ENCODE data around the gene VPS33A. TPM values are rescaled to one million over a fixed set of nuclear protein-coding genes. Genes with fewer than 3 reads are reported as not detected.

VPS33A gene
- total and polyA plus RNA-seq, 2 donors (not counting 1 experiment from before 2014, with no cell fraction given), result 15.4 to 22.3 TPM

- no peak overlapping the region for H3K4me3 ChIP-seq (replicated peaks in 1 of 4; ENCODE audit: control extremely low read depth in 1 of 4, insufficient read depth in 1 of 4, low read depth in 3 of 4, low read length in 4 of 4)
- no peaks in the 10 kb centered on the region for H3K9me3 ChIP-seq (ENCODE audit: control insufficient read depth, insufficient read depth, low read depth, low read length)
- H3K27ac ChIP-seq (ENCODE audit: insufficient read depth, low read length), result no peak overlapping the region
- peaks cover 12% of the 10 kb centered on the region for H3K27me3 ChIP-seq (ENCODE audit: control insufficient read depth, insufficient read depth, low read length)
- H3K79me2 ChIP-seq (ENCODE audit: control insufficient read depth, insufficient read depth, low read length), result no peaks in the 10 kb centered on the region
- DNase-seq (ENCODE audit: low read depth in 2 of 2), result no peak
- no peak overlapping the region for H3K9ac ChIP-seq (ENCODE audit: insufficient read depth, low read length)
- no peaks in the 10 kb centered on the region for H4K20me1 ChIP-seq (ENCODE audit: control insufficient read depth, extremely low read depth, insufficient read depth, low read length)
- no peak for TF ChIP-seq EZH2 (IDR thresholded peaks at IDR 0.05; ENCODE audit: low read length, missing control alignments)
- TF ChIP-seq, protein P1, sequence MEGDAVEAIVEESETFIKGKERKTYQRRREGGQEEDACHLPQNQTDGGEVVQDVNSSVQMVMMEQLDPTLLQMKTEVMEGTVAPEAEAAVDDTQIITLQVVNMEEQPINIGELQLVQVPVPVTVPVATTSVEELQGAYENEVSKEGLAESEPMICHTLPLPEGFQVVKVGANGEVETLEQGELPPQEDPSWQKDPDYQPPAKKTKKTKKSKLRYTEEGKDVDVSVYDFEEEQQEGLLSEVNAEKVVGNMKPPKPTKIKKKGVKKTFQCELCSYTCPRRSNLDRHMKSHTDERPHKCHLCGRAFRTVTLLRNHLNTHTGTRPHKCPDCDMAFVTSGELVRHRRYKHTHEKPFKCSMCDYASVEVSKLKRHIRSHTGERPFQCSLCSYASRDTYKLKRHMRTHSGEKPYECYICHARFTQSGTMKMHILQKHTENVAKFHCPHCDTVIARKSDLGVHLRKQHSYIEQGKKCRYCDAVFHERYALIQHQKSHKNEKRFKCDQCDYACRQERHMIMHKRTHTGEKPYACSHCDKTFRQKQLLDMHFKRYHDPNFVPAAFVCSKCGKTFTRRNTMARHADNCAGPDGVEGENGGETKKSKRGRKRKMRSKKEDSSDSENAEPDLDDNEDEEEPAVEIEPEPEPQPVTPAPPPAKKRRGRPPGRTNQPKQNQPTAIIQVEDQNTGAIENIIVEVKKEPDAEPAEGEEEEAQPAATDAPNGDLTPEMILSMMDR (conservative IDR thresholded peaks at IDR 0.05 in 1 of 2, IDR thresholded peaks at IDR 0.05 in 1 of 2; ENCODE audit: low read depth in 1 of 2, low read length in 2 of 2), result no peak
- H3K4me2 ChIP-seq (ENCODE audit: extremely low read depth, insufficient read depth, low read length), result no peak overlapping the region
- H3K4me1 ChIP-seq (ENCODE audit: control insufficient read depth, extremely low read depth, insufficient read depth, low read length), result no peaks in the 10 kb centered on the region
- H2AFZ ChIP-seq (ENCODE audit: low read length), result no peak overlapping the region
- H3K36me3 ChIP-seq (ENCODE audit: control insufficient read depth, insufficient read depth, low read length), result no peaks in the 10 kb centered on the region
These were observed 64.3 kb downstream of the VPS33A start for GRCh38 chr12:122202017-122202416.

GRCh38 chr12:122201381-122201780 lies 64.9 kb downstream of the VPS33A start:
- Histone ChIP-seq H3K9ac (ENCODE audit: insufficient read depth, low read length) (no peak overlapping the region), H2AFZ (ENCODE audit: low read length) (no peak overlapping the region), H3K4me3 (replicated peaks in 1 of 4; ENCODE audit: control extremely low read depth in 1 of 4, insufficient read depth in 1 of 4, low read depth in 3 of 4, low read length in 4 of 4) (no peak overlapping the region), H4K20me1 (ENCODE audit: control insufficient read depth, extremely low read depth, insufficient read depth, low read length) (no peaks in the 10 kb centered on the region), H3K27ac (ENCODE audit: insufficient read depth, low read length) (no peak overlapping the region), H3K27me3 (ENCODE audit: control insufficient read depth, insufficient read depth, low read length) (peaks cover 12% of the 10 kb centered on the region), H3K36me3 (ENCODE audit: control insufficient read depth, insufficient read depth, low read length) (no peaks in the 10 kb centered on the region), H3K9me3 (ENCODE audit: control insufficient read depth, insufficient read depth, low read depth, low read length) (no peaks in the 10 kb centered on the region), H3K4me1 (ENCODE audit: control insufficient read depth, extremely low read depth, insufficient read depth, low read length) (no peaks in the 10 kb centered on the region), H3K79me2 (ENCODE audit: control insufficient read depth, insufficient read depth, low read length) (no peaks in the 10 kb centered on the region), H3K4me2 (ENCODE audit: extremely low read depth, insufficient read depth, low read length) (no peak overlapping the region)
- no peak for DNase-seq (ENCODE audit: low read depth in 2 of 2)
- TF ChIP-seq EZH2 (IDR thresholded peaks at IDR 0.05; ENCODE audit: low read length, missing control alignments), result no peak
- TF ChIP-seq, protein P1 (conservative IDR thresholded peaks at IDR 0.05 in 1 of 2, IDR thresholded peaks at IDR 0.05 in 1 of 2; ENCODE audit: low read depth in 1 of 2, low read length in 2 of 2), result no peak

- no peak overlapping the region for H3K4me2 ChIP-seq (ENCODE audit: extremely low read depth, insufficient read depth, low read length)
- H3K4me1 ChIP-seq (ENCODE audit: control insufficient read depth, extremely low read depth, insufficient read depth, low read length), result no peaks in the 10 kb centered on the region
- no peak overlapping the region for H3K4me3 ChIP-seq (replicated peaks in 1 of 4; ENCODE audit: control extremely low read depth in 1 of 4, insufficient read depth in 1 of 4, low read depth in 3 of 4, low read length in 4 of 4)
- TF ChIP-seq, protein P1 (conservative IDR thresholded peaks at IDR 0.05 in 1 of 2, IDR thresholded peaks at IDR 0.05 in 1 of 2; ENCODE audit: low read depth in 1 of 2, low read length in 2 of 2), result no peak
- TF ChIP-seq EZH2 (IDR thresholded peaks at IDR 0.05; ENCODE audit: low read length, missing control alignments), result no peak
- no peaks in the 10 kb centered on the region for H3K79me2 ChIP-seq (ENCODE audit: control insufficient read depth, insufficient read depth, low read length)
- no peak for DNase-seq (ENCODE audit: low read depth in 2 of 2)
- no peak overlapping the region for H3K27ac ChIP-seq (ENCODE audit: insufficient read depth, low read length)
- no peaks in the 10 kb centered on the region for H3K36me3 ChIP-seq (ENCODE audit: control insufficient read depth, insufficient read depth, low read length)
- H3K27me3 ChIP-seq (ENCODE audit: control insufficient read depth, insufficient read depth, low read length), result peaks cover 12% of the 10 kb centered on the region
- H2AFZ ChIP-seq (ENCODE audit: low read length), result no peak overlapping the region
- no peaks in the 10 kb centered on the region for H3K9me3 ChIP-seq (ENCODE audit: control insufficient read depth, insufficient read depth, low read depth, low read length)
- no peaks in the 10 kb centered on the region for H4K20me1 ChIP-seq (ENCODE audit: control insufficient read depth, extremely low read depth, insufficient read depth, low read length)
- H3K9ac ChIP-seq (ENCODE audit: insufficient read depth, low read length), result no peak overlapping the region
These were observed 65.6 kb downstream of the VPS33A start for GRCh38 chr12:122200541-122201175.
